HCT116 (cell line): Measurements from ENCODE around the gene DHCR7. TPM values are rescaled to one million over a fixed set of nuclear protein-coding genes. Genes with fewer than 3 reads are reported as not detected.

Experiments used
- ATAC-seq: fragments of 200-7000 bp; cut with Tn5 transposase; 2 replicates; pipeline ENCODE4 v1.9.1; 2020; ENCODE audit warnings: mild to moderate bottlenecking, moderate library complexity
- BruUV-seq: library from RNA; stranded (reverse); fragments of 400-500 nt; replicated peaks from 2 replicates; lab custom pipeline; 2021; lab: Mats Ljungman, UMichigan
- CTCF ChIA-PET: fragments of 300-600 bp; sonication (Branson Sonifier 250); formaldehyde crosslinking; loops from one replicate; lab custom pipeline; 2021; ENCODE audit warnings: antibody characterized with exemption; lab: Charles Lee
- POLR2A ChIA-PET: fragments of 300-600, 350-600 bp; sonication (Branson Sonifier 250); formaldehyde crosslinking; loops from one replicate; lab custom pipeline; 2021; ENCODE audit warnings: antibody characterized with exemption; lab: Charles Lee
- RAD21 ChIA-PET, 2 experiments: fragments of 300-600 bp; sonication (Branson Sonifier 250); formaldehyde crosslinking; loops; one replicate each; lab custom pipeline; 2023; ENCODE audit warnings: low total read pairs in 2 of 2; ENCODE audit not compliant: uncharacterized antibody in 2 of 2, unreplicated experiment in 2 of 2, low non-redundant PET in 1 of 2; lab: Charles Lee
- DNase-seq: peaks from one replicate; pipeline ENCODE4 v3.0.0-alpha.2; 2010; ENCODE audit warnings: low read depth, low spot score
- H2AFZ ChIP-seq: fragments of 200-600 bp; shearing (Covaris generic), sonication (generic); 2 replicates; pipeline ENCODE4 v1.6.1; 2017; ENCODE audit warnings: low read depth, mixed run types, mixed read lengths, antibody characterized with exemption, low read length; ENCODE audit not compliant: poor library complexity, severe bottlenecking
- H3K27ac ChIP-seq: 2 replicates; pipeline ENCODE4 v1.5.1; 2012; ENCODE audit warnings: low read depth, low read length
- H3K27me3 ChIP-seq: fragments of 200-600 bp; sonication (generic); 2 replicates; pipeline ENCODE4 v1.6.1; 2016; ENCODE audit warnings: mixed run types, low read length, mixed read lengths; ENCODE audit not compliant: insufficient read depth
- H3K36me3 ChIP-seq, 2 experiments: fragments of 200-500 bp in 1 of 2; fragments of 200-600 bp in 1 of 2; sonication (Bioruptor generic) in 1 of 2; sonication (generic) in 1 of 2; 2 replicates each; pipeline versions ENCODE4 v1.5.1 to v1.6.1; 2014 to 2016; ENCODE audit warnings: low read length in 2 of 2, inconsistent platforms in 1 of 2, mixed read lengths in 1 of 2, mixed run types in 1 of 2; ENCODE audit not compliant: insufficient read depth in 2 of 2, control insufficient read depth in 1 of 2
- H3K4me1 ChIP-seq, 2 experiments: fragments of 200-600 bp in 1 of 2; sonication (generic) in 1 of 2; 2 replicates each; pipeline versions ENCODE4 v1.5.1 to v1.6.1; 2012 to 2017; ENCODE audit warnings: low read length in 2 of 2, inconsistent platforms in 1 of 2, mild to moderate bottlenecking in 1 of 2, mixed read lengths in 1 of 2, mixed run types in 1 of 2, moderate library complexity in 1 of 2; ENCODE audit not compliant: insufficient read depth in 2 of 2, control insufficient read depth in 1 of 2
- H3K4me2 ChIP-seq: fragments of 200-600 bp; sonication (generic); 2 replicates; pipeline ENCODE4 v1.6.1; 2017; ENCODE audit warnings: mixed run types, low read length, mixed read lengths
- H3K4me3 ChIP-seq, 2 experiments: fragments of 200-600 bp in 1 of 2; sonication (generic) in 1 of 2; replicated peaks in 1 of 2; 2 replicates each; pipeline ENCODE4 v1.5.1; 2011 to 2016; ENCODE audit warnings: low read length in 2 of 2, control low read depth in 1 of 2, low read depth in 1 of 2, mild to moderate bottlenecking in 1 of 2, mixed read lengths in 1 of 2, mixed run types in 1 of 2
- H3K79me2 ChIP-seq: fragments of 200-600 bp; sonication (generic); 2 replicates; pipeline ENCODE4 v1.6.1; 2017; ENCODE audit warnings: mild to moderate bottlenecking, mixed run types, low read length, moderate library complexity, mixed read lengths; ENCODE audit not compliant: insufficient read depth
- H3K9ac ChIP-seq: fragments of 200-600 bp; sonication (generic); 2 replicates; pipeline ENCODE4 v1.6.1; 2016; ENCODE audit warnings: low read length, mixed read lengths
- H3K9me2 ChIP-seq: fragments of 200-600 bp; sonication (generic), shearing (Covaris generic); 2 replicates; pipeline ENCODE4 v1.6.1; 2017; ENCODE audit warnings: mixed run types, mild to moderate bottlenecking, moderate library complexity; ENCODE audit not compliant: insufficient read depth
- H3K9me3 ChIP-seq, 2 experiments: fragments of 200-500 bp in 1 of 2; fragments of 200-600 bp in 1 of 2; sonication (Bioruptor generic) in 1 of 2; sonication (generic) in 1 of 2; 2 replicates each; pipeline ENCODE4 v1.6.1; 2014 to 2017; ENCODE audit warnings: low read length in 2 of 2, mixed read lengths in 2 of 2, inconsistent platforms in 1 of 2, low read depth in 1 of 2, mild to moderate bottlenecking in 1 of 2, mixed run types in 1 of 2, moderate library complexity in 1 of 2; ENCODE audit not compliant: control insufficient read depth in 1 of 2, insufficient read depth in 1 of 2
- H4K20me1 ChIP-seq: fragments of 200-600 bp; sonication (generic), shearing (Covaris generic); 2 replicates; pipeline ENCODE4 v1.6.1; 2017; ENCODE audit warnings: mixed run types, mild to moderate bottlenecking, moderate library complexity; ENCODE audit not compliant: insufficient read depth
- CBX3 ChIP-seq: IDR thresholded peaks from 2 replicates; pipeline ENCODE4 v1.6.1; 2012; ENCODE audit warnings: low read depth
- CEBPB ChIP-seq: IDR thresholded peaks from 2 replicates; pipeline ENCODE4 v1.6.1; 2012; ENCODE audit warnings: low read depth
- EGR1 ChIP-seq: IDR thresholded peaks from 2 replicates; pipeline ENCODE4 v1.6.1; 2012; ENCODE audit warnings: low read depth
- ELF1 ChIP-seq: IDR thresholded peaks from 2 replicates; pipeline ENCODE4 v1.6.1; 2012; ENCODE audit warnings: low read depth, borderline replicate concordance
- EZH2phosphoT487 ChIP-seq: fragments of 200-600 bp; IDR thresholded peaks from 2 replicates; pipeline ENCODE4 v1.6.1; 2018; ENCODE audit warnings: antibody characterized with exemption, borderline replicate concordance
- FOSL1 ChIP-seq: IDR thresholded peaks from 2 replicates; pipeline ENCODE4 v1.6.1; 2012; ENCODE audit warnings: low read depth
- JUND ChIP-seq: IDR thresholded peaks from 2 replicates; pipeline ENCODE4 v1.6.1; 2012
- POLR2A ChIP-seq: IDR thresholded peaks from 2 replicates; pipeline ENCODE4 v1.7.0; 2011; ENCODE audit warnings: borderline replicate concordance; ENCODE audit not compliant: insufficient read depth, insufficient read length; ENCODE audit errors: extremely low read depth
- POLR2AphosphoS5 ChIP-seq: IDR thresholded peaks from 2 replicates; pipeline ENCODE4 v1.6.1; 2011; ENCODE audit warnings: mild to moderate bottlenecking, low read depth, low read length, moderate library complexity
- RAD21 ChIP-seq: IDR thresholded peaks from 2 replicates; pipeline ENCODE4 v1.6.1; 2012; ENCODE audit warnings: low read depth, mild to moderate bottlenecking
- SIN3A ChIP-seq: IDR thresholded peaks from 2 replicates; pipeline ENCODE4 v1.6.1; 2012; ENCODE audit warnings: low read depth
- SP1 ChIP-seq: IDR thresholded peaks from 2 replicates; pipeline ENCODE4 v1.6.1; 2012; ENCODE audit warnings: low read depth
- SRF ChIP-seq: IDR thresholded peaks from 2 replicates; pipeline ENCODE4 v1.6.1; 2012; ENCODE audit warnings: low read depth
- TCF7L2 ChIP-seq: IDR thresholded peaks from 2 replicates; pipeline ENCODE4 v1.7.0; 2011; ENCODE audit warnings: borderline replicate concordance, inconsistent platforms; ENCODE audit not compliant: insufficient read depth, insufficient read length; ENCODE audit errors: extremely low read depth
- YY1 ChIP-seq: IDR thresholded peaks from 2 replicates; pipeline ENCODE4 v1.6.1; 2011; ENCODE audit warnings: low read length, low read depth, moderate library complexity, mild to moderate bottlenecking; ENCODE audit not compliant: insufficient replicate concordance; ENCODE audit errors: extremely low read depth
- ZNF274 ChIP-seq: fragments of 200-500 bp; sonication (Bioruptor generic); IDR thresholded peaks from 2 replicates; pipeline ENCODE4 v1.6.1; 2014; ENCODE audit warnings: mild to moderate bottlenecking, low read depth, low read length, inconsistent platforms
- intact Hi-C: fragments of 100-400 bp; cut with micrococcal nuclease; formaldehyde crosslinking; loops from 2 replicates; pipeline ENCODE4 v1.10.0; 2022
- total RNA-seq: library from RNA; stranded (reverse); gene quantifications from one replicate; pipeline ENCODE4 v1.2.1, GENCODE V29; 2021; ENCODE audit not compliant: unreplicated experiment
- TF ChIP-seq, protein P1 (sequence below): IDR thresholded peaks from 2 replicates; pipeline ENCODE4 v1.6.1; 2011; ENCODE audit warnings: mild to moderate bottlenecking, low read length, moderate library complexity; ENCODE audit not compliant: insufficient replicate concordance; ENCODE audit errors: extremely low read depth
- TF ChIP-seq, protein P2 (sequence below): IDR thresholded peaks from 2 replicates; pipeline ENCODE4 v1.6.1; 2012
- TF ChIP-seq, protein P3 (sequence below): IDR thresholded peaks from 2 replicates; pipeline ENCODE4 v1.6.1; 2012
- TF ChIP-seq, protein P4 (sequence below): IDR thresholded peaks from 2 replicates; pipeline ENCODE4 v1.6.1; 2012; ENCODE audit warnings: low read depth

DHCR7 gene
- total RNA-seq, 1 experiment from 2014 or later, result 115 TPM

DNA sequence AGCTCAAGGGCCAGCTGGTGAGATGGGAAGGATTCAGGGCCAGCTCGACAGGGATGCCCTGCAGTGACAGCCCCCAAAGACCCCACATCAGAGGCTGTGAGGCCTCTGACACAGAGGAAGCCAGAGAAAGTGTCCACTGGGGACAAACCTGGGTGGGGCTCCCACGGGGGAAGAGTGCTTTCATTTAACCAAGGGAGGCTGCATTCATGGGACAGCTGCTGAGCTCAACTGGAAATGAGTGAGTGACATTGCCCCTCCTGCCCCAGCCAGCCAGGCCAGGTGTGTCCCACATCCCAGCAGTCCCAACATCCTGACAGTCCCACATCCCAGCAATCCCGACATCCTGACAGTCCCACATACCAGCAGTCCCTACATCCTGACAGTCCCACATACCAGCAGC lies 61.0 kb downstream of the DHCR7 start:
- H3K36me3 ChIP-seq, result no peaks in the 10 kb centered on the region
- no peaks in the 10 kb centered on the region for H3K79me2 ChIP-seq
- H4K20me1 ChIP-seq, result no peaks in the 10 kb centered on the region
- no peak overlapping the region for H3K4me3 ChIP-seq
- RAD21 ChIA-PET, result no interaction called here
- H3K27me3 ChIP-seq, result peaks cover 78% of the 10 kb centered on the region
- CTCF ChIA-PET, result no interaction called here
- H3K4me1 ChIP-seq, result no peaks in the 10 kb centered on the region
- H3K9ac ChIP-seq, result no peak overlapping the region
- H3K27ac ChIP-seq, result no peak overlapping the region
- no peak overlapping the region for H2AFZ ChIP-seq
- POLR2A ChIA-PET, result no interaction called here
- TF ChIP-seq RAD21, result no peak
- TF ChIP-seq JUND, result no peak
- TF ChIP-seq YY1, result no peak
- TF ChIP-seq CEBPB, result no peak
- TF ChIP-seq EZH2phosphoT487, result no peak
- TF ChIP-seq, protein P1, sequence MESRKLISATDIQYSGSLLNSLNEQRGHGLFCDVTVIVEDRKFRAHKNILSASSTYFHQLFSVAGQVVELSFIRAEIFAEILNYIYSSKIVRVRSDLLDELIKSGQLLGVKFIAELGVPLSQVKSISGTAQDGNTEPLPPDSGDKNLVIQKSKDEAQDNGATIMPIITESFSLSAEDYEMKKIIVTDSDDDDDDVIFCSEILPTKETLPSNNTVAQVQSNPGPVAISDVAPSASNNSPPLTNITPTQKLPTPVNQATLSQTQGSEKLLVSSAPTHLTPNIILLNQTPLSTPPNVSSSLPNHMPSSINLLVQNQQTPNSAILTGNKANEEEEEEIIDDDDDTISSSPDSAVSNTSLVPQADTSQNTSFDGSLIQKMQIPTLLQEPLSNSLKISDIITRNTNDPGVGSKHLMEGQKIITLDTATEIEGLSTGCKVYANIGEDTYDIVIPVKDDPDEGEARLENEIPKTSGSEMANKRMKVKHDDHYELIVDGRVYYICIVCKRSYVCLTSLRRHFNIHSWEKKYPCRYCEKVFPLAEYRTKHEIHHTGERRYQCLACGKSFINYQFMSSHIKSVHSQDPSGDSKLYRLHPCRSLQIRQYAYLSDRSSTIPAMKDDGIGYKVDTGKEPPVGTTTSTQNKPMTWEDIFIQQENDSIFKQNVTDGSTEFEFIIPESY, result no peak
- no peak for TF ChIP-seq ELF1
- no peak for TF ChIP-seq FOSL1
- no peak for TF ChIP-seq SIN3A
- no peak for TF ChIP-seq SP1
- no peak for TF ChIP-seq EGR1
- TF ChIP-seq, protein P2, sequence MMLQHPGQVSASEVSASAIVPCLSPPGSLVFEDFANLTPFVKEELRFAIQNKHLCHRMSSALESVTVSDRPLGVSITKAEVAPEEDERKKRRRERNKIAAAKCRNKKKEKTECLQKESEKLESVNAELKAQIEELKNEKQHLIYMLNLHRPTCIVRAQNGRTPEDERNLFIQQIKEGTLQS, result no peak
- no peak for TF ChIP-seq POLR2A
- no peak for TF ChIP-seq POLR2AphosphoS5
- TF ChIP-seq ZNF274, result no peak
- TF ChIP-seq, protein P3, sequence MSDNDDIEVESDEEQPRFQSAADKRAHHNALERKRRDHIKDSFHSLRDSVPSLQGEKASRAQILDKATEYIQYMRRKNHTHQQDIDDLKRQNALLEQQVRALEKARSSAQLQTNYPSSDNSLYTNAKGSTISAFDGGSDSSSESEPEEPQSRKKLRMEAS, result no peak
- no peak for TF ChIP-seq TCF7L2
- TF ChIP-seq, protein P4, sequence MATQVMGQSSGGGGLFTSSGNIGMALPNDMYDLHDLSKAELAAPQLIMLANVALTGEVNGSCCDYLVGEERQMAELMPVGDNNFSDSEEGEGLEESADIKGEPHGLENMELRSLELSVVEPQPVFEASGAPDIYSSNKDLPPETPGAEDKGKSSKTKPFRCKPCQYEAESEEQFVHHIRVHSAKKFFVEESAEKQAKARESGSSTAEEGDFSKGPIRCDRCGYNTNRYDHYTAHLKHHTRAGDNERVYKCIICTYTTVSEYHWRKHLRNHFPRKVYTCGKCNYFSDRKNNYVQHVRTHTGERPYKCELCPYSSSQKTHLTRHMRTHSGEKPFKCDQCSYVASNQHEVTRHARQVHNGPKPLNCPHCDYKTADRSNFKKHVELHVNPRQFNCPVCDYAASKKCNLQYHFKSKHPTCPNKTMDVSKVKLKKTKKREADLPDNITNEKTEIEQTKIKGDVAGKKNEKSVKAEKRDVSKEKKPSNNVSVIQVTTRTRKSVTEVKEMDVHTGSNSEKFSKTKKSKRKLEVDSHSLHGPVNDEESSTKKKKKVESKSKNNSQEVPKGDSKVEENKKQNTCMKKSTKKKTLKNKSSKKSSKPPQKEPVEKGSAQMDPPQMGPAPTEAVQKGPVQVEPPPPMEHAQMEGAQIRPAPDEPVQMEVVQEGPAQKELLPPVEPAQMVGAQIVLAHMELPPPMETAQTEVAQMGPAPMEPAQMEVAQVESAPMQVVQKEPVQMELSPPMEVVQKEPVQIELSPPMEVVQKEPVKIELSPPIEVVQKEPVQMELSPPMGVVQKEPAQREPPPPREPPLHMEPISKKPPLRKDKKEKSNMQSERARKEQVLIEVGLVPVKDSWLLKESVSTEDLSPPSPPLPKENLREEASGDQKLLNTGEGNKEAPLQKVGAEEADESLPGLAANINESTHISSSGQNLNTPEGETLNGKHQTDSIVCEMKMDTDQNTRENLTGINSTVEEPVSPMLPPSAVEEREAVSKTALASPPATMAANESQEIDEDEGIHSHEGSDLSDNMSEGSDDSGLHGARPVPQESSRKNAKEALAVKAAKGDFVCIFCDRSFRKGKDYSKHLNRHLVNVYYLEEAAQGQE, result no peak
- no peak for TF ChIP-seq CBX3
- no peak for TF ChIP-seq SRF
- ATAC-seq (no peak), DNase-seq (no peak)
- H3K4me2 ChIP-seq, result no peak overlapping the region
- H3K9me2 ChIP-seq, result no peaks in the 10 kb centered on the region
- intact Hi-C loops, result no loop called here
- peaks cover 0 to 3% of the 10 kb centered on the region in 2 experiments; a peak in 1 of 4 replicates for H3K9me3 ChIP-seq
- BruUV-seq, result no TSS peak
